Endothelial cell of umbilical vein (primary cell): Measurements from ENCODE around the gene FAM241B. TPM values are rescaled to one million over a fixed set of nuclear protein-coding genes. Genes with fewer than 3 reads are reported as not detected.

Experiments used
- BruUV-seq: library from RNA; stranded (reverse); fragments of 400-500 nt; replicated peaks from 2 replicates; lab custom pipeline; 2021; lab: Mats Ljungman, UMichigan
- CTCF ChIA-PET: fragments of 300-600, 350-600 bp; sonication (Branson Sonifier 250); formaldehyde crosslinking; loops from one replicate; lab custom pipeline; 2021; ENCODE audit warnings: antibody characterized with exemption, inconsistent platforms; lab: Charles Lee
- POLR2A ChIA-PET: fragments of 300-600, 350-600 bp; sonication (Branson Sonifier 250); formaldehyde crosslinking; loops from one replicate; lab custom pipeline; 2021; ENCODE audit warnings: antibody characterized with exemption, inconsistent platforms; lab: Charles Lee
- DNase-seq: peaks from one replicate; pipeline ENCODE4 v3.0.0-alpha.2; 2011; ENCODE audit warnings: low read depth, low spot score
- FAIRE-seq: peaks from 2 replicates; lab custom pipeline; 2011; peaks lifted over from hg19 to GRCh38; lab: Jason Lieb, UNC
- H2AFZ ChIP-seq: 2 replicates; pipeline ENCODE4 v1.6.0; 2012; ENCODE audit warnings: low read depth, low read length, control low read depth, inconsistent platforms
- H3K27ac ChIP-seq: 2 replicates; pipeline ENCODE4 v1.5.1; 2011; ENCODE audit warnings: low read depth, mild to moderate bottlenecking, control low read depth, low read length, moderate library complexity; ENCODE audit not compliant: insufficient read depth
- H3K27me3 ChIP-seq, 2 experiments: 2 replicates each; pipeline versions ENCODE4 v1.6.0 to v1.6.1; 2011; ENCODE audit warnings: low read length in 2 of 2, mixed read lengths in 1 of 2; ENCODE audit not compliant: control insufficient read depth in 2 of 2, insufficient read depth in 2 of 2
- H3K36me3 ChIP-seq, 2 experiments: 2 replicates in 1 of 2; 3 replicates in 1 of 2; pipeline ENCODE4 v1.5.1; 2011; ENCODE audit warnings: low read length in 2 of 2, mild to moderate bottlenecking in 1 of 2, moderate library complexity in 1 of 2; ENCODE audit not compliant: control insufficient read depth in 2 of 2, insufficient read depth in 2 of 2; ENCODE audit errors: extremely low read depth in 1 of 2
- H3K4me1 ChIP-seq: 3 replicates; pipeline ENCODE4 v1.5.1; 2011; ENCODE audit warnings: mild to moderate bottlenecking, low read length; ENCODE audit not compliant: control insufficient read depth, insufficient read depth; ENCODE audit errors: extremely low read depth
- H3K4me2 ChIP-seq: 2 replicates; pipeline ENCODE4 v1.6.1; 2011; ENCODE audit warnings: low read length, control low read depth, mixed read lengths; ENCODE audit not compliant: insufficient read depth
- H3K4me3 ChIP-seq, 3 experiments: fragments of 200-600 bp in 1 of 3; sonication (generic), shearing (Covaris generic) in 1 of 3; replicated peaks in 1 of 3; 2 replicates each; pipeline ENCODE4 v1.5.1; 2011 to 2016; ENCODE audit warnings: control low read depth in 3 of 3, low read length in 3 of 3, mild to moderate bottlenecking in 2 of 3, inconsistent platforms in 1 of 3, low read depth in 1 of 3, moderate library complexity in 1 of 3; ENCODE audit not compliant: insufficient read depth in 1 of 3
- H3K79me2 ChIP-seq: 2 replicates; pipeline ENCODE4 v1.6.0; 2012; ENCODE audit warnings: low read length, inconsistent platforms; ENCODE audit not compliant: control insufficient read depth, insufficient read depth
- H3K9ac ChIP-seq: replicated peaks from 2 replicates; pipeline ENCODE3; 2011; ENCODE audit warnings: low read length, control low read depth; ENCODE audit not compliant: insufficient read depth; ENCODE audit errors: extremely low read depth
- H3K9me1 ChIP-seq: replicated peaks from 3 replicates; pipeline ENCODE4 v1.6.0; 2011; ENCODE audit warnings: mild to moderate bottlenecking, low read length; ENCODE audit not compliant: control insufficient read depth, insufficient read depth; ENCODE audit errors: extremely low read depth
- H3K9me3 ChIP-seq: replicated peaks from 2 replicates; pipeline ENCODE4 v1.5.1; 2012; ENCODE audit warnings: low read length, inconsistent platforms; ENCODE audit not compliant: control insufficient read depth, insufficient read depth
- H4K20me1 ChIP-seq: replicated peaks from 2 replicates; pipeline ENCODE3; 2011; ENCODE audit warnings: mild to moderate bottlenecking, low read length; ENCODE audit not compliant: control insufficient read depth, insufficient read depth; ENCODE audit errors: extremely low read depth
- JUN ChIP-seq: IDR thresholded peaks from 2 replicates; pipeline ENCODE4 v1.6.1; 2011; ENCODE audit warnings: borderline replicate concordance, low read depth; ENCODE audit not compliant: insufficient read length, insufficient read depth
- MAX ChIP-seq: IDR thresholded peaks from 2 replicates; pipeline ENCODE4 v1.6.1; 2011; ENCODE audit not compliant: insufficient read depth, insufficient read length
- MYC ChIP-seq: IDR thresholded peaks from one replicate; pipeline ENCODE4 v1.6.1; 2011; ENCODE audit warnings: mild to moderate bottlenecking, low read depth, low read length
- POLR2A ChIP-seq: IDR thresholded peaks from 2 replicates; pipeline ENCODE4 v1.6.1; 2012; ENCODE audit warnings: low read depth, mild to moderate bottlenecking, control low read depth, low read length
- dilution Hi-C: fragments of 300-500 bp; cut with MboI; formaldehyde crosslinking; loops from one replicate; pipeline ENCODE4 v1.15.0; 2019; ENCODE audit warnings: low sequenced_read_pairs; ENCODE audit not compliant: extremely low pct_ligation_motif_present
- intact Hi-C: fragments of 100-400 bp; cut with micrococcal nuclease; formaldehyde crosslinking; loops from one replicate; pipeline ENCODE4 v1.10.0; 2022
- polyA plus RNA-seq, 4 experiments: library from polyadenylated mRNA; depleted of rRNA in 3 of 4; stranded (reverse) in 3 of 4; unstranded in 1 of 4; fragments of >200 nt; gene quantifications; 2 replicates each; pipeline versions ENCODE4 v1.2.1 to v1.2.3, GENCODE V29; 2011 to 2012; ENCODE audit warnings: missing spikeins in 1 of 4
- total RNA-seq: library from RNA; stranded (reverse); gene quantifications from 2 replicates; pipeline ENCODE4 v1.2.3, GENCODE V29; 2021

The FAM241B gene
- total and polyA plus RNA-seq, 2 donors (not counting 3 experiments of a cell fraction or from before 2014, with no cell fraction given): 0.23 TPM; not detected in 1

GRCh38 chr10:69682955-69683474, 53.0 kb downstream of the FAM241B start:
- intact Hi-C loops: no loop called here
- Histone ChIP-seq H4K20me1 (no peaks in the 10 kb centered on the region), H3K27ac (no peak overlapping the region), H3K4me3 (no peak overlapping the region), H3K9me1 (no peaks in the 10 kb centered on the region), H3K4me2 (no peak overlapping the region), H3K9me3 (no peaks in the 10 kb centered on the region), H3K27me3 (peaks cover 19 to 20% of the 10 kb centered on the region in 2 experiments), H3K4me1 (peaks cover 2% of the 10 kb centered on the region), H3K79me2 (no peaks in the 10 kb centered on the region), H2AFZ (no peak overlapping the region), H3K36me3 (no peaks in the 10 kb centered on the region), H3K9ac (no peak overlapping the region)
- BruUV-seq: no TSS peak
- CTCF ChIA-PET: interaction anchor here (1.0 kb wide), 1 partner anchor 9 kb away, joined by 4 read pairs; no protein-coding TSS in a partner anchor
- FAIRE-seq (no peak), DNase-seq (no peak)
- POLR2A ChIA-PET: no interaction called here
- dilution Hi-C loops: no loop called here
- no peak for TF ChIP-seq JUN
- TF ChIP-seq MYC: no peak
- no peak for TF ChIP-seq MAX
- no peak for TF ChIP-seq POLR2A

Other genes starting within 250 kb of the FAM241B start
- gene TACR2, start 213.3 kb upstream of the FAM241B start, total RNA-seq: not detected in 2 replicates
- gene TACR2, start 213.3 kb upstream of the FAM241B start, polyA plus RNA-seq: 0.19 and 0.22 TPM in 2 replicates
- 78.4 and 100 TPM in 2 replicates for gene TSPAN15, start 178.8 kb upstream of the FAM241B start, total RNA-seq
- 166 and 189 TPM in 2 replicates for gene TSPAN15, start 178.8 kb upstream of the FAM241B start, polyA plus RNA-seq
- gene NEUROG3, start 56.8 kb upstream of the FAM241B start, total RNA-seq: not detected in 2 replicates
- not detected in 2 replicates for gene NEUROG3, start 56.8 kb upstream of the FAM241B start, polyA plus RNA-seq
- 26.7 and 47.5 TPM in 2 replicates for gene COL13A1, start 171.7 kb downstream of the FAM241B start, total RNA-seq
- 14.5 and 21.4 TPM in 2 replicates for gene COL13A1, start 171.7 kb downstream of the FAM241B start, polyA plus RNA-seq